ENCODE data around the gene ST14. TPM values are rescaled to one million over a fixed set of nuclear protein-coding genes. Genes with fewer than 3 reads are reported as not detected.
A peak's percentile ranks its signal among the peaks of the same experiment; 100 is the strongest.

The ST14 gene
- total and polyA plus RNA-seq, 2 donors (not counting 1 experiment from before 2014, with no cell fraction given), result 36.2 to 52.2 TPM

- H3K27ac ChIP-seq (ENCODE audit: low read length in 2 of 2), result peak overlapping the region; percentile 54 to 77
- 25% methylated on average over 3 of the region's 4 CpGs for WGBS (ENCODE audit: insufficient coverage)
- H3K9ac ChIP-seq (ENCODE audit: low read length), result no peak overlapping the region
- peak overlapping the region; percentile 24 for H3K4me2 ChIP-seq (replicated peaks; ENCODE audit: low read depth, low read length, poor library complexity, severe bottlenecking)
- H3K9me3 Mint-ChIP-seq (ENCODE audit: insufficient read depth), result no peaks in the 10 kb centered on the region
- peaks cover 0 to 2% of the 10 kb centered on the region in 2 experiments for H3K36me3 ChIP-seq (replicated peaks in 1 of 2; ENCODE audit: control extremely low read depth in 1 of 2, control insufficient read depth in 1 of 2, extremely low read depth in 1 of 2, insufficient read depth in 2 of 2, low read length in 1 of 2)
- ATAC-seq (ENCODE audit: low read depth), result peak; percentile 83
- no peaks in the 10 kb centered on the region for H3K27me3 Mint-ChIP-seq
- H3K4me3 ChIP-seq (ENCODE audit: control extremely low read depth in 1 of 5, extremely low read depth in 1 of 5, insufficient read depth in 1 of 5, low read depth in 2 of 5, low read length in 4 of 5), result no peak overlapping the region
- POLR2A ChIA-PET, result interaction anchor here (0.7 to 1.8 kb wide), 4 partner anchors 11 to 163 kb away, joined by 3 to 12 read pairs (median 4); partner anchors contain the start of gene PRDM10
- H4K20me1 ChIP-seq (ENCODE audit: control insufficient read depth, insufficient read depth, low read length, poor library complexity, severe bottlenecking), result no peaks in the 10 kb centered on the region
- H3K4me3 Mint-ChIP-seq, result peak overlapping the region; percentile 82
- DNase-seq, result peak; percentile 83
- peaks cover 0 to 7% (median 0%) of the 10 kb centered on the region in 3 donors for H3K9me3 ChIP-seq (ENCODE audit: control extremely low read depth in 1 of 3, control insufficient read depth in 2 of 3, insufficient read depth in 1 of 3, low read length in 2 of 3)
- H3K27ac Mint-ChIP-seq, result peak overlapping the region; percentile 95
- H3K4me1 Mint-ChIP-seq, result peaks cover 86% of the 10 kb centered on the region
- intact Hi-C loops (cut with micrococcal nuclease), result loop anchor here (2.0 to 10.0 kb wide), 3 partner anchors 14 to 164 kb away; partner anchors contain the start of genes PRDM10 and ZBTB44
- TF ChIP-seq EZH2 (IDR thresholded peaks at IDR 0.05; ENCODE audit: borderline replicate concordance, insufficient read depth, low read depth, low read length, poor library complexity, severe bottlenecking) (no peak), CTCF (IDR thresholded peaks at IDR 0.05) (no peak)
- H3K79me2 ChIP-seq (ENCODE audit: control insufficient read depth, insufficient read depth, low read length), result peaks cover 7% of the 10 kb centered on the region
- H2AFZ ChIP-seq (ENCODE audit: insufficient read depth, low read depth, low read length, poor library complexity, severe bottlenecking), result no peak overlapping the region
- H3K27me3 ChIP-seq (replicated peaks in 1 of 4; ENCODE audit: control extremely low read depth in 1 of 4, control insufficient read depth in 3 of 4, insufficient read depth in 4 of 4, low read length in 3 of 4), result no peaks in the 10 kb centered on the region
- CTCF ChIA-PET, result interaction anchor here (1.3 to 2.8 kb wide), 5 partner anchors 12 to 46 kb away, joined by 4 to 13 read pairs (median 6); no protein-coding TSS in a partner anchor
- H3K4me1 ChIP-seq (ENCODE audit: control insufficient read depth in 2 of 2, insufficient read depth in 2 of 2, low read length in 2 of 2), result peaks cover 41 to 73% of the 10 kb centered on the region in 2 donors
Measured at GRCh38 chr11:130166457-130166784, 6.8 kb downstream of the ST14 start.

- Histone ChIP-seq H3K27me3 (replicated peaks in 1 of 4; ENCODE audit: control extremely low read depth in 1 of 4, control insufficient read depth in 3 of 4, insufficient read depth in 4 of 4, low read length in 3 of 4) (no peaks in the 10 kb centered on the region), H3K9ac (ENCODE audit: low read length) (no peak overlapping the region), H3K4me1 (ENCODE audit: control insufficient read depth in 2 of 2, insufficient read depth in 2 of 2, low read length in 2 of 2) (peaks cover 34 to 65% of the 10 kb centered on the region in 2 donors), H4K20me1 (ENCODE audit: control insufficient read depth, insufficient read depth, low read length, poor library complexity, severe bottlenecking) (no peaks in the 10 kb centered on the region), H3K79me2 (ENCODE audit: control insufficient read depth, insufficient read depth, low read length) (peaks cover 7% of the 10 kb centered on the region), H2AFZ (ENCODE audit: insufficient read depth, low read depth, low read length, poor library complexity, severe bottlenecking) (no peak overlapping the region), H3K27ac (ENCODE audit: low read length in 2 of 2) (no peak overlapping the region), H3K36me3 (replicated peaks in 1 of 2; ENCODE audit: control extremely low read depth in 1 of 2, control insufficient read depth in 1 of 2, extremely low read depth in 1 of 2, insufficient read depth in 2 of 2, low read length in 1 of 2) (peaks cover 0 to 2% of the 10 kb centered on the region in 2 experiments), H3K4me2 (replicated peaks; ENCODE audit: low read depth, low read length, poor library complexity, severe bottlenecking) (no peak overlapping the region), H3K9me3 (ENCODE audit: control extremely low read depth in 1 of 3, control insufficient read depth in 2 of 3, insufficient read depth in 1 of 3, low read length in 2 of 3) (peaks cover 0 to 7% (median 0%) of the 10 kb centered on the region in 3 donors), H3K4me3 (ENCODE audit: control extremely low read depth in 1 of 5, extremely low read depth in 1 of 5, insufficient read depth in 1 of 5, low read depth in 2 of 5, low read length in 4 of 5) (no peak overlapping the region)
- ATAC-seq (ENCODE audit: low read depth), result no peak
- no CpG with 5 or more reads among the region's 3 CpGs for WGBS (ENCODE audit: insufficient coverage)
- Mint-ChIP-seq H3K9me3 (ENCODE audit: insufficient read depth) (no peaks in the 10 kb centered on the region), H3K27ac (no peak overlapping the region), H3K4me1 (peaks cover 84% of the 10 kb centered on the region), H3K27me3 (no peaks in the 10 kb centered on the region), H3K4me3 (no peak overlapping the region)
- TF ChIP-seq CTCF (IDR thresholded peaks at IDR 0.05) (no peak), EZH2 (IDR thresholded peaks at IDR 0.05; ENCODE audit: borderline replicate concordance, insufficient read depth, low read depth, low read length, poor library complexity, severe bottlenecking) (no peak)
- ChIA-PET CTCF (interaction anchor here (1.8 to 2.8 kb wide), 2 partner anchors 11 to 21 kb away, joined by 6 to 13 read pairs; no protein-coding TSS in a partner anchor), POLR2A (interaction anchor here (1.8 kb wide), 1 partner anchor 14 kb away, joined by 12 read pairs; no protein-coding TSS in a partner anchor)
- intact Hi-C loops (cut with micrococcal nuclease), result loop anchor here (2.0 to 10.0 kb wide), 3 partner anchors 14 to 164 kb away; partner anchors contain the start of genes PRDM10 and ZBTB44
- no peak for DNase-seq
Measured at GRCh38 chr11:130167146-130167545, 7.6 kb downstream of the ST14 start.
